GM12878 (cell line): ENCODE data around the gene RIPOR3.

Experiments used
- ETV6 ChIP-seq, 2 experiments: fragments of 450-650 bp in 1 of 2; IDR thresholded peaks in 1 of 2; conservative IDR thresholded peaks in 1 of 2; 2 replicates each; pipeline ENCODE4 v1.6.1; 2014; ENCODE audit warnings: antibody characterized with exemption in 1 of 2, borderline replicate concordance in 1 of 2, low read depth in 1 of 2, mild to moderate bottlenecking in 1 of 2, moderate library complexity in 1 of 2
- FOXM1 ChIP-seq: IDR thresholded peaks from 2 replicates; pipeline ENCODE4 v1.6.1; 2012; ENCODE audit warnings: low read depth, mild to moderate bottlenecking, inconsistent platforms, low read length, moderate library complexity
- KAT2A ChIP-seq: conservative IDR thresholded peaks from 2 replicates; pipeline ENCODE4 v1.6.1; 2011; ENCODE audit warnings: low read depth, low read length; ENCODE audit not compliant: control insufficient read depth
- STAT1 ChIP-seq: fragments of 450-650 bp; conservative IDR thresholded peaks from 2 replicates; pipeline ENCODE4 v1.6.1; 2014; ENCODE audit warnings: antibody characterized with exemption, mild to moderate bottlenecking

- TF ChIP-seq FOXM1 (no peak), KAT2A (no peak), STAT1 (no peak), ETV6 (conservative IDR thresholded peaks at IDR 0.05 in 1 of 2, IDR thresholded peaks at IDR 0.05 in 1 of 2; ENCODE audit: borderline replicate concordance in 1 of 2, low read depth in 1 of 2) (no peak)
Measured at GRCh38 chr20:50737352-50737751, 46.0 kb upstream of the RIPOR3 start.
